ENCODE data around the gene CDC25C.

Gene CDC25C

DNA sequence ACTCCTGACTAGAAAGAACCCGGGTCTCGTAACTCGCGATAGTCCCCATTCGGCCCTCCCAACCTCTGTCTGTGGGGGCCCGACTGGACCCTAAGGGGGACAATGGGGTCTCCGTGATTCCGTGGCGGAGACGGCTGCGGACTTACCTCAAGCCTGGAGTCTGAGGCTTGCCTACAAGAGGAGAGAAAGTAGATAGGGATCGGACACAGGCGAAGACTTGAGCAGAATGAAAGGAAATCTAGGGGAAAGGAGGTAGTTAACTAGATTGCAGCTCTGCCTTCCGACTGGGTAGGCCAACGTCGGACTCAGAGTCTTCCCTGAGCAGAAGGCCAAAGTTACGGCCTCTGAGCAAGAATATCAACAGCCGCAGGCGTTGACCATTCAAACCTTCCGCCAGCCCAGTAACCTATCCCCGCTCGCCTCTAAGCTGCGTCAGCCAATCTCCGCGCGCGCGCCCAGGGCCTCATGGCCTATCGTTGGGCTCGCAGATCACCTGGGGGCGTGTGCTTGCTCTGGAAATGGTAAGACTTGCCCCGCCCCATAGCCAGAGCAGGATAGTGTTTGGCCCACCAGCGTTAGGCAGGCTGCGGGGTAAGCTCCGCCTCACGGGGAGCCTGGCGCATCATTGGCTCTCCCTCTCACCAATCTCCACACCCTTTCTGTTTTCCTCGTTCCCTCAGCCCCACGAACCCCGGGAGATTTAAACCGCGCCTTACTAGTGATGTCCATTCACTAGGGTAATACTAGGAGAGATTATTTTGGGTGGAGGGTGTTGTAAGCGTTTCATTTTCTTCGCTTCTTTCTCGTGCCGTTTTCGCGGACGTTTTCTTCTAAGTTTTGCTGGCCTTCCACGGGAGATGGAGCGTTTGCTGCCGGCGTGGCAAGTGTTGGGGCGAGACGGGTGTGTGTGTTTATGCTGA is at the start of gene CDC25C:
Gene CDC25C, minus strand, starts transcription at position 356 of the 920 bp plus-strand sequence. CDS start 624 bp downstream, outside the sequence.
- DNase-seq: peak; percentile 93

DNA sequence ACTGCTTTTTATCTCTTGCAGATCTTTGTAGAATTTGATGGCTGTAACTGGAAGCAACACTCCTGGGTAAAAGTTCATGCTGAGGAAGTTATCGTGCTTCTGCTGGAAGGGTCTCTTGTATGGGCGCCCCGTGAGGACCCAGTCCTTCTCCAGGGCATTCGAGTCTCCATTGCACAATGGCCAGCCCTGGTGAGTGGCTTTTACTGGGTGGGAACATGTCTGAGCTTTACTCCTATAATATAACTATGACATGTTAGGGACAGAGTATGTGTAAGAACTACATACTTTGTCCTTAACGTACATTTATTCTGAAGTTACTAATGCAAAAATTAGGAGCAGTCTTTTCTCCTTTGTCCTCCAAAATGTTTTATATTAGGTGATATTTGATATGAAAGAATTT is 41.0 kb upstream of the CDC25C start:
- DNase-seq: no peak

DNA sequence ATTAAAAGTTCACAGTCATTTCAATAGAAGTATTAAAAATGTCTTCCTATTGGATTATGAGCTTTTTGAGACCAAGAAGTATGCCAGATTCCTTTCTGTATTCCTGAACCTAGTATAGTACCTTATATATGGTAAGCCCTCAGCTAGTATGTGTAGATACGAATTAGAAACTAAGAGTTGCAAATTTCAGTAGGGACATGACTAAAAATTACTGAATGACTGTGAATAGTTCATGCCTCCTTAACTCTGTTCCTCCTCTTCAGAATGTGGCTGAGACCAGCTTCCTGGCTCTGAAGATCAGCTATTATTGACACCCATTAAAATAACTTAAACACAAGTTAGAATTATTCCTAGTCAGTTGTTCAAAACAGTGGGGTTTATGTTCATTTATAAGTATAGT is 40.6 kb upstream of the CDC25C start:
- no peak for DNase-seq

DNA sequence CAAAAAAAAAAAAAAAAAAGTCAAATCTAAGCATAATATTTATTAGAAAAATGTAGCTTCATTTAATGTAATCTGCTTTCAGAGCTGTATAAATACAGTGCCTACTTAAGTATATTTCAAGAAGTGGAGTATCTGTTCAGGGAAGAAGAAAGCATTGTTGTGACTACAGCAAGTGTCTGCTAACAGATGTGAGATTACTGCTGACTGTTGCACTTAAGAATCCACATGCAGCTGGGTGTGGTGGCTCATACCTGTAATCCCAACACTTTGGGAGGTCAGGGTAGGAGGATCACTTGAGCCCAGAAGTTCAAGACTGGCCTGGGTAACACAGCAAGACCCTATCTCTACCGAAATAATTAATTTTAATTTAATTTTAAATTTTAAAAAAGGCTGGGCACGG is 39.9 kb upstream of the CDC25C start:
- no peak for DNase-seq

DNA sequence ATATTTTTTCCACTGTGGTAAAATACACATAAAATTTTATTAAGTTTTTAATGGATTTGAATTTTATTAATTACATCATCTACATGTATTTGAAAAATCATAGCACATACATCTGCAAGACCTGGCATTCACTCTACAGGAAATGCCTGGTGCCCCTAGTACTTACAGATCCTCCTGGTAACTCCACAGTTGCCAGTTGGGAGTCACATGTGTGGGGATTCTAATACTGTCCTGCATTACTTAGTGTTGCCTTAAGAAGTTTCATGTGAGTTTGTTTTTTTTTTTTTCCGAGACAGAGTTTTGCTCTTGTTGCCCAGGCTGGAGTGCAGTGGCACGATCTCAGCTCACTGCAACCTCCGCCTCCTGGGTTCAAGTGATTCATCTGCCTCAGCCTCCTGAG is 38.9 kb upstream of the CDC25C start:
- DNase-seq: no peak

DNA sequence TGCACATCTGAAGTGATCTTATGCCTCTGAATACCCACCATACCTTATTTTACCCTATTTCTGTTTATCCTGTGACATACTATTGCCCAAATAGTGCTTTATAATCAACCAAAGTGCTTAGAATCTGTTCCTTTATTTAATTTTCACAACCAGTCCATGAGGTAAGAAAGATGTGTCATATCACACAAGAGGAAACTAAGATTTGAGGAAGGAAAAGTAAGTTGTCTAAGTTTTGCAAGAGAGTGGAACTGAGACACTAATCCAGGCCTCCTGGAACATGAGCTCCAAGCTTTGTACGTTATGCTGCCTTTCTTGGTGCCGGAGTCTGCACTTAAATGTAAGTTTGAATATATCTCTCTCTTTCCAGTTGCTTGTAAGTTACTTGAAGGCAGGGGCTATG is 38.1 kb upstream of the CDC25C start:
- no peak for DNase-seq

DNA sequence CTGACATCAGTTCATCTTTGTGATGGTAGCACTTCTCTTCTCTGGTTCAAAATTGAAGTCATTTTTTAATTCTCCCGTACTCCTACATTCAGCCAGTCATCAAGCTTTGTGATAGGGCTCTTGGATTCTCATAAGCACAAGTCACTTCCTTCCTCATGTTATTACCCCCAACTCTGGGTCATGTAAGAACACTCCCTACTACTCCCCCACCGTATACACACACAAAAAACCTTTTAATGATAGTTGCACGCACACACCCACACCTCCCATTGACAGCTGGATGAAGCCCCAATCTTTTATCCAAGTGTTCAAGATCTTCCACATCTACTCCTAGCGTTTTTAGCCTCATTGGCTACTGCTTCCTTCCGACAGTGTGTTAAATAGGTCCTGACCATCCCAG is 37.7 kb upstream of the CDC25C start:
- no peak for DNase-seq

DNA sequence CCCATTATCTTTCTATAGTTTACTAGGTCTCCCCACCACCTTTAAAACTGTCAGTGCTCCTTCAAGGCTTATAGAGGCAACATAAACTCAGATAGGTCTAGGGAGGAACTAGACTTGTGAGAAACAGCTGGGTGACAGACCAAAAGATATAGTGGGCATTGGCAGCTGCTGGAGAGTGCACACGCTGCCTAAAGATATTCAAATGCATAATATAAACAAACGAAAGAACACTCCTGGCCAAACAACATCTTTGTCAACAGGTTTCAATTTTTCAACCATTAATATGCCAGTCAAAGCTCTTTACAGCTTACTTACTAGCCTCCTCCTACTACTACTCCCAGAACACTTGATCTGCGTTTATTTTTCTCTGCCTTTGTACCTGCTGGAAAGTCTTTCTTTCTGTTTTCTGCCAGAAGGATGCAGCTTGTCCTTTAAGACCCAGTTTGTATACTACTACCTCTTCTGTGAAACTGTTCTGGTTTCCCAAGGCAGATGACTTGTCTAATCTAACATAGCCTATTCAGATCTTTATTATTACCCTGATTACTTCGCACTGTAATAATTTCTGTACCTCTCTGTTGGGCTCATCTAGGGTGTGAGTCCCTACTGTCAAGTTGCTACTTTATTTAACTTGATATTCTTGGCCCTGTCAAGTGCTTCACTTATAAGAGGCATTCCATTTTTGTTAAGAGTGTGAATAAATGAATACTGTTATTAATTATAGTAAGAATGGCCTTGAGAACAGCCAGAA is 35.2 kb upstream of the CDC25C start:
- no peak for DNase-seq

DNA sequence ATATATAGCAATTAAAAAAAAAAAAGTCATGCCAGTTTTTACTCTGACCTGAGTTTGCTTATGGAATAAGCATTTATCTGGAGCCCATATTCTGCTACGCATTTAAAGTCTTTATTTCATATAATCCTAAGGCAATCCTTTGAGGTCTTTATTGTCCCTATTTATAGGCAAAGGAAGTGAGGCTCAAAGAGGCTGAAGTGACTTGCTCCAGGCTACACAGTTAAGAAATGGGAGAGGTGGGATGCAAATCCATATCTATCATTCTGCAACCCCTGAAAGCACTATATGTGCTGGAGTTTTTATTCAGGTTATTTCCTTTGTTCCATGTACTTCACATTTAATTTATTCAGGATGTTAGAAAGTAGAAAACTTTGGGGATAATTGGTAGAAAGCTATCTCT is 33.0 kb upstream of the CDC25C start:
- DNase-seq: no peak

DNA sequence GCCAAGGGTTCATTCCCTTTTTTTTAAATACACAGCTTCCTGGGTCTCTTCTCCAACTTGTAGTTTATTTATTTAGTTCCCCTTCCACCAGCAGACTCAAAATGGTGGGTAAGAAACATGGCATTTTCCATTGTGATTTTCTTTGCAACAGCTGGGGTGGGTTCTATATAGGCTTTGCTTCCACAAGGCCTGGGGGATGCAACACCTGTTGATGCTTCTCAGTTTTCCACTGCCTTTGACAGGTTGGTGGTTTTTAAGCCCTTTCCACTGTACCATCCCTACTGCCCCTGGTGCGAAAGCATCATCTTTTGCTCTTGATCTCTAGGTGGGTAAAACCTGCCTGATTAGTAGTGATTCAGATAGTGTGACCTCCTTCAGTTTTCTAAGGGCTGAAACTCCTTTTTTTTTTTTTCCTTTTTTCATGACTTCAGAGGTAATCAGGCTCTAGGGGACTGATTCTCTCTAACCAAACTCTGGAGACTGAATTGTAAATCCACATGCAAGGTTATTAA is 29.4 kb upstream of the CDC25C start:
- no peak for DNase-seq

DNA sequence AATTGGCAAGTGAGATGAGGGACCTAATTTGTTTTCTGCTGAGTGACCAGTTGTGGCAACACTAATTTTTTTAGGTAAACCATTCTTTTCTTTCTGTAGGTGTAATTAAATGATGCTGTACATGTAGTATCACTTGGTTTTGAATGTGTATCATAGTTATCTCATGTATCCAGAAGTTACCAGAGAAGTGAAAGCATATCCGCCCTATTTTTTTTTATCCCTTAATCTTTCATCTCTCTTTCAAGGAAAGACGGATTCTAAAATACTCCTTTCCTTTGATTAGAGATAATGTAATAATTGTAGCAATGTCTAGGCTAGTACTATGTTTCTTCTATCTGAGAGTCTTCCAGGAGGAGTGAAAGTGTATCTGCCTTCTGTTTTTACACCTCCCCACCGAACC is 28.0 kb upstream of the CDC25C start:
- DNase-seq: no peak

DNA sequence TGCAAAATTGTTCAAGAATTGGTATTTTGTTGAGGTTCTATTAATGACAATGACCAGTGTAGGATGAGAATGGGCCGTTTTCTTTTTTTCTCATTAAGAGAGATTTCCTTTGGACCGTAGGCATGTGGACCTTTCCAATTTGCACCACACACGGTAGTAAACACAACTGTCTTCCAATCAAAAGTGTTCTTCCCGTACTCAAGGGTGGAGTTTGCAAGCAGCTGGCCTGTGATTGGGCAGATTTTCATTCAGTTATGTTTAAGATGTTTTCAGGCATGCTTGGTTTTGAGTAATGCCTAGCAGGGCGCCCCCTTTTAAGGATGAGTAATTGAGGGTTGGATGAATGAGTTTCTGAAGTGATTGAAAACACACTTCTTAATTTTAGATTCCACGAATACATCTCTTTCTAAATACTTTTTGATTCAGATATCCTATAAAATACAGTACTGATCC is 23.3 kb upstream of the CDC25C start:
- peak; percentile 40 for DNase-seq

DNA sequence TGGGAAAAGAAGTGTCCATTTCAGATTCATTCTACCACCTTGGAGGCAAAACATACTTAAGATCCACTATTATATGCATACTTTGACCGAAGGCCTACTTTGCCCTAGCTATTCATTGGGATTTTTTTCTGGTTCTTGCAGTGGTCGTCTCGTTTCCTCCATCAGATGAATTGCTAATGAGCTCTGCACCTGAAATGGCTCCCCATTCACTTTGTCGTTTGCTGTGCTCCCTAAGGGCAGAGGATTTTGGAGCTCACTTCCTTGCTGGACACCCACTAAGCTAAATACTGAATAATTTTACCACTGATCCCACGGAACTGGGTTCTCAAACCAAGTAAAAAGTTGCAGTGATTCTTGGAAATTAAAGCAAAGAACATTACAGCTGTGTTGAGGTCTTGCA is 22.8 kb upstream of the CDC25C start:
- no peak for DNase-seq

DNA sequence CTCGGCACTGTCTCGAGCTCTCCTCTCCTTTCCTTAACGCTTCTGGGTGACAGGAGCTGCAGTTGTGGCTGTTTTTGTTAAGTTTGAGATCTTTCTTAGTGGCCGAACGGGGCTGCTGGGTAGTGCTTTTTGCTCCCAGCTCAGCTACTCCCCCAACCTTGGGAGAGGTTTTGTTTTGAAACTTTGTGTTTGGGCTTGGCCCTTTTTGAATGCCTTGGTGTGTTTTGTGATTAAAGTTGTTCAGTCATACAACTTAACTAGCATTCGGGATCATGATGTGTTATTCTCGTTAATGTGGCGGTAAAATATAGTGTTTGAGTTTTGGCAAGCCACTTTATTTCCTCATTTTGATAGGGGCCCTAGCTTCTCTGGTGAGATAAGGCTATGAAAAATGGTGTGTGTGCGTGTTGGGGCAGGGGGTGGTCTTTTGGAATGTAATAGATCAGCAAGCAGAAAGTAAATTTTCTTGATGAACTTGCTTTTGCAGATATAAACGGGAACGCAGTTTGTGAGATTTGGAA is 22.0 kb upstream of the CDC25C start:
- DNase-seq: no peak

DNA sequence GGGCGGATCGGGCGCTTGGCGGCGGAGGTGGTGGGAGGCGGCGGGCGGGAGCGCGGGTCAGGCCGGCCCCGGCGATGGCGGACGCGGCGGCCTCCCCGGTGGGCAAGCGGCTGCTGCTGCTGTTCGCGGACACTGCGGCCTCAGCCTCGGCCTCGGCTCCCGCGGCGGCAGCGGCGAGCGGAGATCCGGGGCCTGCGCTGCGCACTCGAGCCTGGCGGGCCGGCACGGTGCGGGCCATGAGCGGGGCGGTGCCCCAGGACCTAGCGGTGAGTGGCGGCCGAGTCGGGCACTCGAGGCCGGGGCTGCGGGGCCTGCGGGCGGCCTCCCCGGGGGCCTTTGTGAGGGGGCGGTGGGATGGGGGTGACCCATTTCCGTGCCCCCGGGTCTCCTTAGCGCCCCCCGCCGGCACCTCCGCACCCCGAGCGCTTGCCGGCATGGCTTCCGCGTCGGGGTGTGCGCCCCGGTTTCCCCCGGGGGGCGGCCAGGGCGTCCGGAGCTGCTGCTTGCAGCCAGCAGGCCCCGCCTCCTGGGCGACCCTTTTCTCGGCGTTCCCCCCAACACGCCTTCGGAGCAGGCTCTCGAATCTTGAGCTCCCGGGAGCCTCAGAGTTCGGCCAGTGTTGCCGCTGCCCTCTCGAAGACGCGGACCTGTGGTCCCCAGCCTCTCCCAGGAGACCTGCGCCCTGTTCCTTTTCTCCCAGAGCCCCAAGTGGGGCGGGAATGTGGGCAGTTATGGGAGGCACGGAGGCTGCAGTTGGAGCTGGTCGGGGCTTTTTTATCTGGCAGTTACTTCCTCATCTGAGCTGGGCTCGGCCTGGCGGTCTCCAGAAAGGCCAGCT is 21.3 kb upstream of the CDC25C start:
- DNase-seq: peak; percentile 76

DNA sequence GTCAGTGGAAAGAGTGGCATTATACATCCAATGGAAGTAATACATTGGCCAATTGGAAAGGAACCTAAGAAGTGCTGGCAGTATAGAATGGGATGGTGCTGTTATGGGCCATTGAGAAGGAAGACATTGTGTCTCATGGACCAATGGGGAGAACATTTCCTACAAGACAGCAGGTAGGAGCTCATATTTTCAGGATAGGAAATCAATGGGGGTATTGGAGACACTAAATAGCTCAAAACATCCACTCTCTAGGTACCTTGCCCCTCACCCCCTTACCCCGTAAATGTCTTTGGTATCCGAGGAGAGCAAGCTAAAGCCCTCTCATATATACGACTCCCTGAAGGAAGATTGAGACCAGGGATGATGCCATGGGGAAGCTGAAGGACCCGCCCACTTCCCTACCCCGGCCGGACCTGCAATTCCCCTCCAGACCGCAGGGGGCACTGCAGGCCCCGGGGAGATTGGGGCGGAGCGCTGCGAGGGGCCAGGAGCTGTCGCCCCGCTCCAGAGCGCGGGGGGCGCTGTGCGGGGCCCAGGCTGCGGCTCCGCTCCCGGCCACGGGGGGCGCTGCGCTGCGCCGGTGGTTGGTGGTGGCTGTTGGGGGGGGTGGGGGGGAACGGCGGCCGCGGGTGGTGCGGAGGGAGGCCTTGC is 20.6 kb upstream of the CDC25C start, which contains the start of gene KDM3B:
Gene KDM3B, plus strand, starts transcription at position 615 of the 651 bp plus-strand sequence. CDS start 111 bp downstream, outside the sequence.
- DNase-seq: peak; percentile 91

DNA sequence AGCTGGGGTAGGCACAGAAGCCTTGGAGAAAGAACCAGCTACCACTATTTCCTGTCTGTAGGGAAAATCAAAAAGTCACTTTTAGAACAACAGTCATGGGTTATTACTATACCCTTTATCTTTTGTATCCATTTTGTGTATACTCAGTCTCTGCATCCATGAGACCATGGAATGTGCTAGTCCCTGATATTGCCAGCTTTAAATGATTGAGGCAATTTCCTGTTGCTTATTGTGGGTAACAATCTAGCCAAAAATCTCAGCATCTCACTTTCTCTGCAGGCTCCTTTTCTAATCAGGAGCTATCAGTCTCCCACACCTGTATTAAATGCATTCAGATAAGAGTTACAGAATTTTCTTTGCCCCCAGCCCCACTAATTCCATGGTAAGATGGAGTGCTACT is 19.9 kb upstream of the CDC25C start:
- no peak for DNase-seq

DNA sequence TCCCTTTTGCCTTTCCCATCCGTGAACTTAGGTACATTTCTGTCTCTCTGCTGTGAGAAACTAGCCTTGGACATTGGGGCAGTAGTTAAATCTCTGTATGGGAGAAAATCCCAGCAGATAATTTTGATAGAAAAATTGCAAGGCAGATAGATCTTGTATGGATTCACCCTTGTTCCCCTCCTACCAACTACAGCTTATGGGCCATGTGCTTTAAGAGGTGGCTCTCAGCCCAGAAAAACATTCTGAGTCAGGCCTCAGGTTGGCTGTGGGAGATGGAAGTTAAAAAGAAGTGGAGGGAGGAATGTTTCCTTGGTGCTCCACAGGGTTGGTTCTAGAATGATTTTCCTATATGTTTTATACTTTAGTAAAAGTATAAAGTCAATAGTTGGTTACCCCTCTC is 19.5 kb upstream of the CDC25C start:
- DNase-seq: no peak

DNA sequence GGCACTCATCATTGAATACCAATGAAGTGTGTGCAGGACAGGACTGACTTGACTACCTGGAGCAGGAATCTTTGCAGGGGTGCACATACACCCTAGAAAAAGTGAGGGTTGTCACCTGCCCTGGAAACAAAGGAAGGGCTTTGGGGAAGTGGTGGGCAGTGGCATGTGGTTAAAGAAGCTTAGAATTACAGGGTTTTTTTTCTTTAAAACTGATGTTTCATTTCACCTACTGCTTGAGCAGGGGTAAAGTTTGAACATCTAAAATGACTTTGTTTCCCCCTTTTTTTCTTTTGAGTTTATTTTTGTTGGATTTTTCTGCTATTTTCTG is 18.9 kb upstream of the CDC25C start:
- DNase-seq: no peak

DNA sequence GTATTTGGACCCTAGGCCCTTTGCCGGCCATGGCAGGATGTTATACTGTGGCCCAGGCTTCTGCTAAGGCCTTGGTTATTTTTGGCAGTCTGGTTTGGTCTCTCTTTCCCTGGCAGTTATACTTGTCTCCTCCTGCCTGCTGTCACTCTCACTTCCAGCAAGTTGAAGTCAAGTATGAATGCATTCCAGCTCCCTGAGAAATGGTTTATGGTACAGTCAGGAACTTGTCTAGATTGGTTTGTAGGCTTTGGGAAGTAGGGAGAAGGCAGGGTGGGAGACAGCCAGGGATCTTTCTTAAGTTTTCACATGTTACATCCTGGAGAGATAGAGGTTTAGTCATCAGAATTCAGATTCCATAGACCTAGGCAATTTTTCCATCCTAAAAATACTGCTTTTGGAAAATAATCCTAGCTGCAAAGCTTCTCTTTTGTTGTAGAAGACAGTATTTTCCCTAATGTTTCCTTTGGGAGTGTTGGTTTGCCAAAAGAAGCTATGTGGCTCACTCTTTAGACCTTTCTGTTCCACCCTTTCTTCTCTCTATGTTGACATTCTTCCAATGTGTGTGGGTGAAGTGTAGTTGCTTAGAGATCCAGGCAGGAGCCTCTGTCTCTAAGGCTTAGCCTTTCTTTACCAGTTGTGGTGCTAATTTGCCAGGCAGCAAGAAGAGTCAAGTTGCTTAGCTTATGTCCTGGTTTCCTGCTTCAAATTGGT is 18.4 kb upstream of the CDC25C start:
- no peak for DNase-seq

DNA sequence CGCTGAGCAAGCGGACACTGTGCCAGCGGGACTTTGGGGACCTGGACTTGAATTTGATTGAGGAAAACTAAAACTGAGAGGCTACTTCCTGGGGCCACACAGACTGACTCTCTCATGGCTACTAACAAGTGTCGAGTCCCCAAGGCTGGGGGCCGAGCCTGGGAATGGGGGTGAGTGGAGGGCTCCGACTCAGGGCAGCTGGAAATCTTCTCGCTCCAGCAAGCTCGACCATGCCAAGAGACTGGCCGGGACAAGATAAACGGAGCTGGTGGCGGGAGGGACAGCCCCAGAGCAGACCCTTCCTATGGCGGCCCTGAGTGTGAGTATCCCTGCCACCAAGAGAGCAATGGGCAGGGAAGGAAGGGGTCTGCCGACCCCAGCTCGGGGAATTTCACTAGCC is 15.3 kb upstream of the CDC25C start:
- DNase-seq: no peak
